ENCODE results near the gene IRF5.
"Not testable (repeated sequence)": the region's sequence is repeated elsewhere in the genome, so short reads cannot be mapped to it uniquely, and the experiment has no call there.

Gene IRF5

GRCh38 chr7:128938544-128939074, 882 bp downstream of the IRF5 start:
- no peak for DNase-seq (ENCODE audit: low read depth in 1 of 2, low spot score in 1 of 2)

DNA sequence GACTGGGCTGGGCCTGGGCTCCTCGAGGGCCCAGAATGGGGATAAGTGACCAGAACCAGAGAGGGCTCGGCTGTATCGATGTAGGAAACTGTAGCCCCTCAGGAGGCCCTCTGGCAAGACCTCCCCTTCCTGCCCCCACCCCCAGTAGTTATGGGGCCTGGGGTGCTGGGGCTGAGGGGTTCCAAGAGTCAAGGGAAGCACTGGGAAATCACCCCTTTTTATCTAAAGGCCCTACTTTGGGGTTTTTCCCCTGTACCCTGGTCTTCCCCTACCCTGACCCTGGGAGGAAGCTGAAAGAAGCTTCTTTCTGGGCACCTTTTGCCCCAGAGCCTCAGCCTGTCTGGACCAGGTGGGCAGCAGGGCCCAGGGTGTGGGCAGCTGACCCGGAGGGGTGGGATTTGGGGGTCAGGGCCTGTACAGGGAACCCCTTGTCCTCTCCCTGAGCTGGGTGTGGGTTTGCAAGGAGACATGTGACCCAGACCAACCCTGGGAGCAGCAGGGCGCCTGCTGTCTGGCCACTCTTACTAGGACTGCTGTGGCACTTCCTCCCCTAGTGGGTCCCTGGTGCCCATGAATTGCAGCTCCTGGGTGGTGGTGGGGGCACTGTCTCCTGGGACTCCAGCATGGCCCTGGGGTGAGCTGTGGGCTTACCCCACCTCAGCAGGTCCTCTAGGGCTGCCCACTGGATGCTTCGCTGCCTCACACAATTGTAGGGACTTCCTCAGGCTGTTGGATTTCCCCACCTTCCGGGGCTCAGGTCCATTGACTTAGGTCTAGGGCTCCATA, 1.5 kb downstream of the IRF5 start:
- DNase-seq (ENCODE audit: low read depth in 1 of 2, low spot score in 1 of 2), result no peak

GRCh38 chr7:128939861-128940410, 2.2 kb downstream of the IRF5 start:
- no peak for DNase-seq (ENCODE audit: low read depth in 1 of 2, low spot score in 1 of 2)

- no peak for DNase-seq (ENCODE audit: low read depth in 1 of 2, low spot score in 1 of 2)
Observed at GRCh38 chr7:128940494-128941322, 3.0 kb downstream of the IRF5 start.

- no peak for DNase-seq (ENCODE audit: low read depth in 1 of 2, low spot score in 1 of 2)
Observed at GRCh38 chr7:128941323-128941890, 3.7 kb downstream of the IRF5 start.

GRCh38 chr7:128941946-128942526, 4.3 kb downstream of the IRF5 start:
- DNase-seq (ENCODE audit: low read depth in 1 of 2, low spot score in 1 of 2), result no peak

DNA sequence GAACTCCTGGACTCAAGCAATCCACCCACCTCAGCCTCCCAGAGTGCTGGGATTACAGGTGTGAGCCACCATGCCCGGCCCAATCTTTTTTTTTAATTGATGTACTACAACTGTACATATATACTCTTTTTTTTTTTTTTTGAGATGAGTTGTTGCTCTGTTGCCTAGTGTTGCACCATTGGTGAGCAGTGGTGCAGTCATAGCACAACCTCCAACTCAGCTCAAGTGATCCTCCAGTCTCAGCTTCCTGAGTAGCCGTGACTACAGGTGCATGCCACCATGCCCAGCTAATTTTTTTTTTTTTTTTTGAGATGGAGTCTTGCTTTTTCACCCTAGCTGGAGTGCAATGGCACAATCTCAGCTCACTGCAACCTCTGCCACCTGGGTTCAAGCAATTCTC, 5.5 kb downstream of the IRF5 start:
- not testable (repeated sequence) for DNase-seq (ENCODE audit: low read depth in 1 of 2, low spot score in 1 of 2)

DNA sequence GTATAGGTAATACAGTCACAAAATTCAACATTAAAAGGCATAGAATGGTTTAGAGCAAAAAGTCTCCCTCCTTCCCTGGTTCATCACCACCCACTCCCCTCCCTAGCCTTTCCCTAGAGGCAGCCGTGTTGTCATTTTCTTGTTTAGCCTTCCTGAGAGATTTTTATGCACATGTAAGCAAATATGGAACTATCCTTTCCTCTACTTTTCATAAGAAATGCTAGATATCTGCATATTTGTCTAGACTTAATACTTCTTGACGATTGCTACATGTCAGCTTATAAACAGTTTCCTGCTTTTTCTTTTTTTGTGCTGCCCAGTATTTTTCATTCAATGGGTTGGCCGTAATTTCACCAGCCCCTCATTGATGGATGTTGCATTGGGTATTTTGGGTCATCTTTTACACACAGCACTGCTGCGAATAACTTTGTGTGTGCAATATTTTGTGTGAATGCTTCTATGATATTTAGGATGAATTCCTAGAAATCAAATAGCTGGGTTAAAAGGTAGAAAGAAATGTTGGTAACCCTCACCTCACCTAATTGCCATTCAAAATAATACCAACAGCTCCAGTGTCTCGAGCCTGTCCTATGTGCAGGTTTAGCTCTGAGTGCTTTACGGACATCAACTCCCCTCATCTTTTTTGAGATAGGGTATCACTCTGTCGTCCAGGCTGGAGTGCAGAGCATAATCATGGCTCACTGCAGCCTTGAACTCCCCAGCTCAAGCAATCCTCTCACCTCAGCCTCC, 6.9 kb downstream of the IRF5 start:
- DNase-seq (ENCODE audit: low read depth in 1 of 2, low spot score in 1 of 2), result no peak

GRCh38 chr7:128945668-128946366, 8.1 kb downstream of the IRF5 start:
- DNase-seq (ENCODE audit: low read depth in 1 of 2, low spot score in 1 of 2), result no peak

- DNase-seq (ENCODE audit: low read depth in 1 of 2, low spot score in 1 of 2), result no peak
Observed at GRCh38 chr7:128946936-128947830, 9.5 kb downstream of the IRF5 start.

GRCh38 chr7:128947854-128948253, 10.1 kb downstream of the IRF5 start:
- DNase-seq (ENCODE audit: low read depth in 1 of 2, low spot score in 1 of 2), result no peak

- no peak for DNase-seq (ENCODE audit: low read depth in 1 of 2, low spot score in 1 of 2)
Observed at GRCh38 chr7:128948312-128948973, 10.7 kb downstream of the IRF5 start.

DNA sequence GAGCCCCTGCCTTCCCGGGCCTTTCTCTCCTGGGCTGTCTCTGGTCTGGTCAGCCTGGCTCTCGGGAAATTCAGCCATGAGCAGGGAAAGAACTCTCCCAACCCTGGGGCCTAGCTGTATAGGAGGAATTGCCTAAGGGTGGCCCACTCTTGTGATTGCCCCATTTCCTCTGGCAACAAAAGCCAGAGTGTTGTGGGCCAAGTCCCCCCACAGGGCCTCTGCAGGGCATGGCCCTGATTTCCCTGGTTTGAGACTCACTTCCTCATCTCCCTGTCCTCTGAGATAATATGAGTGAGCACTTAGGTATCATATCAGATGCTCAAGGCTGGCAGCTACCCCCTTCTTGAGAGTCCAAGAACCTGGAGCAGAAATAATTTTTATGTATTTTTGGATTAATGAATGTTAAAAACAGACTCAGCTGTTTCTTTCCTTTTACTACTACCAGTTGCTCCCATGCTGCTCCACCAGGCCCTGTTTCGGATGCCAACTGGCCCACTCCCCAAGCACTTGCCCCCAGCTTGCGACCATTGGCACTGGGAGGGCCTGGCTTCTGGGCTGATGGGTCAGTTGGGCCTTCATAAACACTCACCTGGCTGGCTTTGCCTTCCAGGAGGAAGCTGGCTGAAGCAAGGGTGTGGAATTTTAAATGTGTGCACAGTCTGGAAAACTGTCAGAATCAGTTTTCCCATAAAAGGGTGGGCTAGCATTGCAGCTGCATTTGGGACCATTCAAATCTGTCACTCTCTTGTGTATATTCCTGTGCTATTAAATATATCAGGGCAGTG, 11.4 kb downstream of the IRF5 start:
- no peak for DNase-seq (ENCODE audit: low read depth in 1 of 2, low spot score in 1 of 2)

- DNase-seq (ENCODE audit: low read depth in 1 of 2, low spot score in 1 of 2), result no peak
Observed at GRCh38 chr7:128951296-128951695, 13.6 kb downstream of the IRF5 start.

DNA sequence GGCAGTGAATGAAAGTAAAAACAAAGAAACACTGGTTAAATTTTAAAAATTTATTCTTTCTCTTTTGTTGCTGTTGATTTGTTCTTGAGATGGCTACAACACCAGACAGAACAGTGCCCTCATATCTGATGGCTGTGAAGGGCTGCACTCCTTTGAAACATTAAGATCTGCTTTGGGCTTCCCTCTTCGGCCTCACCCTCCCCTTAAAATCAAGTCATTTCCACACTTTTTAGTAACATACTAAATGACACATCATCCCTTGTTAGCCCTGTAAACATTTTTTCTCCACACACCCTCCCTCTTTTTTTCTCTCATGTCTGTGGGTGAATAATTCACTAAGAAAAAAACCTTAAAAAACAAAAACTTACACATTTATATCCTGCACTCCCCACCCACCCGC, 16.4 kb downstream of the IRF5 start:
- DNase-seq (ENCODE audit: low read depth in 1 of 2, low spot score in 1 of 2), result no peak

DNA sequence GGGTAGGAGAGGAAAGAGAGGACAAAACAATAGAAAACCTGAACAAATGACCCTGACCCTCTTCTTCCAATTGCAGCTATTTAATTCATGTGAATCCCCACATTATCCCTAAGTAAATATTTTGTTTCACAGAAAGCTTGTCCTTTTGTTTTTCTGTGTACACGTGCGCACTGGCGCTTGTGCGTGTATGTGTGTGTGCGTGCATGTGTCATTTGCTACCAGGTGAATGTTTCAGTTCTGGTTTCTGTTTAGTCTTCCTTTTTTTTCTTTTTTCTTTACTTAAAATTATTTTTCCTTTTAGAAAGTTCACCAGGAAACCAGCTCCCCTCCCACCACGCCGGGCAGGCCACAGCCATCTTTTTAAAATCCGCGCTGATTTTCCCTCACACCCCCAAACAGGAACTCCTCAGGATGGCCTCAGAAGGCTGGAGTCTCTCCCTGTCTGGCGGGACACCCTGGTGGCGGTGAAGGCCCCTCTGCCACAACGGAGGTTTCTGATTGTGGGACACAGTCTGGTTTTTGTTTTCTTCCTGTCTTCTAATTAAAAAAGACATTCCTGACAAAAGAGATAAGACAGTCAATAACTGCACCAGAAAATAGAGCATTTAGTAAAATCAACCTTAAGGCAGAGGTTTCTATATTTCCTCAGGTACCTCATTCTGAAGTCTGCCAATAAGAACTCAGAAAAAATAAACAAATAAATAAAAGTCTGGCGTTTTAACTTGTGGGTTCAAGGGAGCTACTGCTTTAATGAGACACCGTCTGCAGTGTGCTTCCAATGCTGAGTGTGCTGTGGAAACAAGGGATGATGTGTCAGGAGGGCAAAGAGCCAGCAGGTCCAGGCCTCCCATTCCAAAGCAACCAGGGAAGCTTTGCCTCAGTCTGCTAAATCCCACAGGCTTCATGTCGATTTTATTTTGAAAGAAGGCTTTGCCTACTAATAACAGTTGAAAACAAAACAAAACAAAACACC, 17.4 kb downstream of the IRF5 start:
- DNase-seq (ENCODE audit: low read depth in 1 of 2, low spot score in 1 of 2), result no peak
